CD14-positive monocyte (primary cell): ENCODE results near the gene PPP1R13B. TPM values are rescaled to one million over a fixed set of nuclear protein-coding genes. Genes with fewer than 3 reads are reported as not detected.

Experiments used
- DNase-seq, 3 donors: peaks; one replicate each; pipeline ENCODE4 v3.0.0-alpha.2; 2011 to 2022
- H2AFZ ChIP-seq: 2 replicates; pipeline ENCODE4 v1.6.0; 2012; ENCODE audit warnings: mild to moderate bottlenecking, low read depth, low read length, inconsistent platforms; ENCODE audit not compliant: insufficient read depth, poor library complexity, severe bottlenecking
- H3K27ac ChIP-seq, 2 donors: 1 replicate in 1 of 2; 2 replicates in 1 of 2; pipeline ENCODE4 v1.5.1; 2012 to 2013; ENCODE audit warnings: low read length in 2 of 2, control low read depth in 1 of 2, inconsistent platforms in 1 of 2, low read depth in 1 of 2, mild to moderate bottlenecking in 1 of 2
- H3K27me3 ChIP-seq, 2 donors: one replicate each; pipeline versions ENCODE4 v1.6.0 to v1.6.1; 2011 to 2013; ENCODE audit warnings: low read length in 2 of 2; ENCODE audit not compliant: control insufficient read depth in 2 of 2, insufficient read depth in 2 of 2
- H3K36me3 ChIP-seq, 2 donors: replicated peaks in 1 of 2; 1 replicate in 1 of 2; 2 replicates in 1 of 2; pipeline versions ENCODE4 v1.5.1 to v1.6.1; 2012 to 2013; ENCODE audit warnings: low read length in 2 of 2, control low read depth in 1 of 2, inconsistent platforms in 1 of 2, mild to moderate bottlenecking in 1 of 2; ENCODE audit not compliant: insufficient read depth in 2 of 2, control insufficient read depth in 1 of 2
- H3K4me1 ChIP-seq, 2 donors: 1 replicate in 1 of 2; 2 replicates in 1 of 2; pipeline versions ENCODE4 v1.5.1 to v1.6.1; 2012 to 2013; ENCODE audit warnings: low read length in 2 of 2, control low read depth in 1 of 2, inconsistent platforms in 1 of 2, mild to moderate bottlenecking in 1 of 2, moderate library complexity in 1 of 2; ENCODE audit not compliant: insufficient read depth in 2 of 2, control insufficient read depth in 1 of 2
- H3K4me2 ChIP-seq: replicated peaks from 2 replicates; pipeline ENCODE3; 2012; ENCODE audit warnings: low read length, moderate library complexity, mild to moderate bottlenecking; ENCODE audit not compliant: poor library complexity, severe bottlenecking; ENCODE audit errors: extremely low read depth
- H3K4me3 ChIP-seq, 3 experiments: fragments of 200-600 bp in 1 of 3; sonication (generic) in 1 of 3; replicated peaks in 1 of 3; 1 replicate in 2 of 3; 2 replicates in 1 of 3; pipeline ENCODE4 v1.5.1; 2011 to 2013; ENCODE audit warnings: low read length in 3 of 3, mild to moderate bottlenecking in 3 of 3, control low read depth in 2 of 3, low read depth in 2 of 3, inconsistent platforms in 1 of 3, moderate library complexity in 1 of 3
- H3K79me2 ChIP-seq: 2 replicates; pipeline ENCODE4 v1.6.0; 2012; ENCODE audit warnings: mild to moderate bottlenecking, control low read depth, inconsistent platforms, low read length, moderate library complexity; ENCODE audit not compliant: insufficient read depth
- H3K9ac ChIP-seq: 2 replicates; pipeline ENCODE4 v1.6.0; 2017; ENCODE audit warnings: low read length, mild to moderate bottlenecking; ENCODE audit not compliant: insufficient read depth, poor library complexity, severe bottlenecking
- H3K9me3 ChIP-seq, 2 donors: replicated peaks in 1 of 2; 1 replicate in 1 of 2; 2 replicates in 1 of 2; pipeline versions ENCODE4 v1.5.1 to v1.6.1; 2012 to 2013; ENCODE audit warnings: low read length in 2 of 2, control low read depth in 1 of 2; ENCODE audit not compliant: control insufficient read depth in 1 of 2, insufficient read depth in 1 of 2
- H4K20me1 ChIP-seq: 2 replicates; pipeline ENCODE4 v1.6.0; 2012; ENCODE audit warnings: mild to moderate bottlenecking, low read length, control low read depth, moderate library complexity; ENCODE audit not compliant: insufficient read depth
- H3K27ac Mint-ChIP-seq, 7 donors: one replicate each; pipeline ENCODE4 v1.8.0; 2020; ENCODE audit warnings: mild to moderate bottlenecking in 7 of 7, mixed read lengths in 7 of 7, moderate library complexity in 6 of 7, inconsistent platforms in 2 of 7
- H3K27me3 Mint-ChIP-seq, 3 donors: one replicate each; pipeline ENCODE4 v1.8.0; 2021 to 2022; ENCODE audit warnings: low read depth in 3 of 3, mild to moderate bottlenecking in 3 of 3, mixed read lengths in 3 of 3, moderate library complexity in 3 of 3, inconsistent platforms in 1 of 3
- H3K36me3 Mint-ChIP-seq, 2 donors: one replicate each; pipeline ENCODE4 v1.8.0; 2020; ENCODE audit warnings: mixed read lengths in 2 of 2, inconsistent platforms in 1 of 2, mild to moderate bottlenecking in 1 of 2
- H3K4me1 Mint-ChIP-seq: one replicate; pipeline ENCODE4 v1.8.0; 2020; ENCODE audit warnings: mild to moderate bottlenecking, mixed read lengths
- H3K4me3 Mint-ChIP-seq, 2 donors: one replicate each; pipeline ENCODE4 v1.8.0; 2020; ENCODE audit warnings: mild to moderate bottlenecking in 2 of 2, mixed read lengths in 2 of 2, moderate library complexity in 1 of 2
- H3K9me3 Mint-ChIP-seq, 7 donors: one replicate each; pipeline ENCODE4 v1.8.0; 2020 to 2022; ENCODE audit warnings: mixed read lengths in 7 of 7, mild to moderate bottlenecking in 6 of 7, moderate library complexity in 6 of 7, inconsistent platforms in 2 of 7
- CTCF ChIP-seq: fragments of 200-600 bp; IDR thresholded peaks from one replicate; pipeline ENCODE4 v1.8.0; 2022; ENCODE audit warnings: antibody characterized with exemption, mild to moderate bottlenecking
- WGBS: methylation state at CpG from one replicate; pipeline ENCODE4 v1.1.5; 2013; ENCODE audit warnings: missing lambda C conversion rate; ENCODE audit not compliant: insufficient coverage; 5-methylcytosine and 5-hydroxymethylcytosine counted together
- intact Hi-C, 2 donors: fragments of 100-400 bp; cut with micrococcal nuclease; formaldehyde crosslinking; loops; one replicate each; pipeline versions ENCODE4 v1.15.0 to v1.15.1; 2023
- polyA plus RNA-seq, 3 donors: library from polyadenylated mRNA; depleted of rRNA in 1 of 3; unstranded in 2 of 3; stranded (reverse) in 1 of 3; fragments of 300-500 nt in 2 of 3; fragments of >200 nt in 1 of 3; fragmentation: Illumina TruSeq in 2 of 3; gene quantifications; 1 replicate in 2 of 3; 2 replicates in 1 of 3; pipeline ENCODE4 v1.2.3, GENCODE V29; 2012 to 2021

The PPP1R13B gene
- polyA plus RNA-seq, 3 donors = 0.48 to 1.1 (median 0.99) TPM

DNA sequence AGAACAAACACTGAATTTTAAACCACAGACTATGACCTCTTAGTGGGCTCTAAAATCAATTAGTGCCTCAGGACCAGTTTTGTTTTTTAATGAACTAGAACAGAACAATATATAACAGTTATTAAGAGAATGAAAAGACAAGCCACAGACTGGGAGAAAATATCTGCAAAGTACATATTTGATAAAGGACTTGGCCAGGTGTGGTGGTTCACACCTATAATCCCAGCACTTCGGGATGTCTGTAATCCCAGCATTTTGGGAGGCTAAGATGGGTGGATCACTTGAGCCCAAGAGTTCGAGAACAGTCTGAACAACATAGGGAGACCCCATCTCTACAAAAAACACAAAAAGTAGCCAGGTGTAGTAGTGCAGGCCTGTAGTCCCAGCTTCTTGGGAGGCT lies 36.2 kb downstream of the PPP1R13B start:
- Histone ChIP-seq H3K27me3 (no peaks in the 10 kb centered on the region), H3K27ac (no peak overlapping the region), H3K4me1 (no peaks in the 10 kb centered on the region), H3K79me2 (no peaks in the 10 kb centered on the region), H3K4me2 (no peak overlapping the region), H3K9me3 (no peaks in the 10 kb centered on the region), H3K9ac (no peak overlapping the region), H3K4me3 (no peak overlapping the region), H2AFZ (no peak overlapping the region), H4K20me1 (no peaks in the 10 kb centered on the region), H3K36me3 (no peaks in the 10 kb centered on the region)
- Mint-ChIP-seq H3K4me1 (no peaks in the 10 kb centered on the region), H3K9me3 (peaks cover 0 to 4% (median 0%) of the 10 kb centered on the region in 7 donors), H3K27ac (peak overlapping the region in 1 of 7 donors; percentile 24), H3K4me3 (no peak overlapping the region), H3K27me3 (peaks cover 9 to 15% (median 13%) of the 10 kb centered on the region in 3 donors), H3K36me3 (no peaks in the 10 kb centered on the region)
- no peak for TF ChIP-seq CTCF
- no CpG with 5 or more reads among the region's 2 CpGs for WGBS
- intact Hi-C loops = no loop called here
- DNase-seq = no peak

- Histone ChIP-seq H3K36me3 (no peaks in the 10 kb centered on the region), H2AFZ (no peak overlapping the region), H3K4me3 (no peak overlapping the region), H3K27me3 (no peaks in the 10 kb centered on the region), H3K79me2 (no peaks in the 10 kb centered on the region), H3K9ac (no peak overlapping the region), H3K27ac (no peak overlapping the region), H3K4me1 (no peaks in the 10 kb centered on the region), H3K9me3 (no peaks in the 10 kb centered on the region), H4K20me1 (no peaks in the 10 kb centered on the region), H3K4me2 (no peak overlapping the region)
- Mint-ChIP-seq H3K9me3 (peaks cover 0 to 2% (median 0%) of the 10 kb centered on the region in 7 donors), H3K4me1 (no peaks in the 10 kb centered on the region), H3K27me3 (peaks cover 5 to 10% (median 10%) of the 10 kb centered on the region in 3 donors), H3K36me3 (no peaks in the 10 kb centered on the region), H3K27ac (no peak overlapping the region), H3K4me3 (no peak overlapping the region)
- WGBS = no CpG with 5 or more reads among the region's 6 CpGs
- intact Hi-C loops = loop anchor here (2.0 to 5.0 kb wide), 2 partner anchors 172 to 174 kb away; no protein-coding TSS in a partner anchor
- peak; percentile 89 for TF ChIP-seq CTCF
- DNase-seq = peak; percentile 18 to 44 (median 26)
These were observed 38.9 kb downstream of the PPP1R13B start for GRCh38 chr14:103808403-103809001.
